Fibroblast of the aortic adventitia (primary cell): Measurements from ENCODE around the gene PRKCH. TPM values are rescaled to one million over a fixed set of nuclear protein-coding genes. Genes with fewer than 3 reads are reported as not detected.

Source experiments
- DNase-seq: peaks from one replicate; pipeline ENCODE4 v3.0.0-alpha.2; 2010; ENCODE audit warnings: low read depth
- H3K4me3 ChIP-seq: 2 replicates; pipeline ENCODE4 v1.5.1; 2011; ENCODE audit warnings: low read depth, mild to moderate bottlenecking, control low read depth, low read length, moderate library complexity
- total RNA-seq: library from RNA; depleted of rRNA; stranded (reverse); fragments of >200 nt; gene quantifications from 2 replicates; pipeline ENCODE4 v1.2.3, GENCODE V29; 2012; ENCODE audit warnings: low replicate concordance
- TF ChIP-seq, protein P1 (sequence below): IDR thresholded peaks from 2 replicates; pipeline ENCODE4 v1.5.1; 2011; ENCODE audit warnings: mild to moderate bottlenecking, low read length, control low read depth, inconsistent platforms; ENCODE audit not compliant: insufficient read depth

PRKCH gene
- total RNA-seq, 1 donor: 4.2 TPM

DNA sequence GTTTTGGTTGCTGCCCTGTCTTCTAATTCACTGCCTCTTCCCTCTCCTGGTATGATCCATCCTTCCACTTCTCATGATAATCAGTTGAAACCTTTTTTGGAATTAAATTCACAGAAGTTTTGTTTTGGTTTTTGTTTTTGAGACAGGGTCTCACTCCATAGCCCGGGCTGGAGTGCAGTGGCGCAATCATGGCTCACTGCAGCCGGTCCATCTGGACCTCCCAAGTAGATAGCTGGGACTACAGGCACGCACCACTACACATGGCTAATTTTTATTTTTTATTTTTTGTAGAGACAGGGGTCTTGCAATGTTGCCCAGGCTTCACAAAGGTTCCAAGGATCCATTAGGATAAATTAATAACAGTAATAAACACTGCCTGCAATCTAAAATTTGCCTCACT is 164.3 kb downstream of the PRKCH start:
- no peak for DNase-seq
- H3K4me3 ChIP-seq: no peak overlapping the region
- TF ChIP-seq, protein P1, sequence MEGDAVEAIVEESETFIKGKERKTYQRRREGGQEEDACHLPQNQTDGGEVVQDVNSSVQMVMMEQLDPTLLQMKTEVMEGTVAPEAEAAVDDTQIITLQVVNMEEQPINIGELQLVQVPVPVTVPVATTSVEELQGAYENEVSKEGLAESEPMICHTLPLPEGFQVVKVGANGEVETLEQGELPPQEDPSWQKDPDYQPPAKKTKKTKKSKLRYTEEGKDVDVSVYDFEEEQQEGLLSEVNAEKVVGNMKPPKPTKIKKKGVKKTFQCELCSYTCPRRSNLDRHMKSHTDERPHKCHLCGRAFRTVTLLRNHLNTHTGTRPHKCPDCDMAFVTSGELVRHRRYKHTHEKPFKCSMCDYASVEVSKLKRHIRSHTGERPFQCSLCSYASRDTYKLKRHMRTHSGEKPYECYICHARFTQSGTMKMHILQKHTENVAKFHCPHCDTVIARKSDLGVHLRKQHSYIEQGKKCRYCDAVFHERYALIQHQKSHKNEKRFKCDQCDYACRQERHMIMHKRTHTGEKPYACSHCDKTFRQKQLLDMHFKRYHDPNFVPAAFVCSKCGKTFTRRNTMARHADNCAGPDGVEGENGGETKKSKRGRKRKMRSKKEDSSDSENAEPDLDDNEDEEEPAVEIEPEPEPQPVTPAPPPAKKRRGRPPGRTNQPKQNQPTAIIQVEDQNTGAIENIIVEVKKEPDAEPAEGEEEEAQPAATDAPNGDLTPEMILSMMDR: no peak

GRCh38 chr14:61486930-61487495 is 165.6 kb downstream of the PRKCH start:
- no peak for DNase-seq
- TF ChIP-seq, protein P1: no peak
- H3K4me3 ChIP-seq: no peak overlapping the region

GRCh38 chr14:61488417-61489401 is 167.3 kb downstream of the PRKCH start:
- H3K4me3 ChIP-seq: no peak overlapping the region
- TF ChIP-seq, protein P1: no peak
- peak; percentile 69 for DNase-seq

DNA sequence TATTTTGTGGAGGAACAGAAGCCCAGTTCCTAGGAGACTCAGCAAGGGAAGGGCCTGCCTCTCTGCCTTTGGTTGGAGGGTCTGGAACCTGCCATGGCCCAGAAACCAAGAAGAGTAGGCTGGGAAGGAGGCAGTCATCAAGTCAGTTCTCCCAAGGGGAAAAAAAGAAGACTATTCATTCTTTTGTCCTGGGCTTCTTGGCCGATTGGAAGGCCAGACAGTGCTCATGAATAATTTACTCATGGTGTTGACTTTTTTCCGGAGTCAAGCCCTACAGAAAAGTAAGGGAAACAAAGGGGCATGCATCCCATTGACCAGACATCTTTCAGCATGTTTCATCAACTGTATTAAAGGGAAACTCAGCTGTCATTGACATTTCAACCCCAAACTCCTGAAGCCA is 168.1 kb downstream of the PRKCH start:
- H3K4me3 ChIP-seq: no peak overlapping the region
- TF ChIP-seq, protein P1: no peak
- DNase-seq: no peak

DNA sequence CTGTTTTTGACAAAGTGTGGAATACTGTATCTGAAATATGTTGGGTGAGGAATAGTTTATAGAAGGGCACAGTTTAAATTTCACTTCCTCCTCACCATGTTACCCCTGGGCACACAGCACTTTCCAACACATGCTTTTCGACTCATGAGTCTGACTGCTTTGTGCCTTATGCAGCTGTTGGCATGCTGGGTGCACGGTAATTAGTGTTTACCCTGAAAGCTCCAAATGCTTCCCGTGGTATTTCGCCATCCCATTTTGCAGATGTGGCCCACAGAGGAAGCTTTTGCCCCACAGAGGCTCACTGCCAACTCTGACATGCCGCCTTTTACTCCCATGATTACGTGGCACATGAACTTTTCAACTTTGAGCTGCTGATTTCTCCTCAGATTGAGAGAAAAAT is 168.6 kb downstream of the PRKCH start:
- TF ChIP-seq, protein P1: no peak
- DNase-seq: no peak
- H3K4me3 ChIP-seq: no peak overlapping the region

- TF ChIP-seq, protein P1: no peak
These were observed 169.8 kb downstream of the PRKCH start for GRCh38 chr14:61491224-61491623.

More at GRCh38 chr14:61491224-61491623, 169.8 kb downstream of the PRKCH start:
- H3K4me3 ChIP-seq: no peak overlapping the region
- no peak for DNase-seq
